ENCODE measurements around the gene STK38.
"Not testable (repeated sequence)": the region's sequence is repeated elsewhere in the genome, so short reads cannot be mapped to it uniquely, and the experiment has no call there.

Gene STK38

GRCh38 chr6:36517408-36517807, 29.9 kb downstream of the STK38 start:
- no peak for DNase-seq

- DNase-seq: no peak
Measured at GRCh38 chr6:36516988-36517387, 30.3 kb downstream of the STK38 start.

DNA sequence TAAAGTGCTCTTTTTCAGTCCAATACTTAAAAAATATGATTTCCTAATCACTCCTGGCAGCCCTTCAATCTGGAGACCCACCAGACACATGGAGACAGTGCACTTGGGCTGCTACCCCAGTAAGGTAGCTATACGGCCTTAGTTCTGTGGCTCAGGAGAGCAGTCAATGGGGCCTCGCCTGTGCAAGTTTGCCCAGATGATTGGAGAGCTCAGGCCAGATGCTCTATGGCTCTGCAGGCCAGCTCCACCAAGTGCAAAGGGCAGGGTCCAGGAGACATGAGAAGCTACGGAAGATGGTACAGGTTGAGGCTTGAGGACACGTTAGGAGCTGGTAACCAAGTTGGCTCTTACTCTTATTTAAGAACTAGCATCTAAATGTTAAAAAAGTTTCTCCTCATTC, 30.7 kb downstream of the STK38 start:
- no peak for DNase-seq

GRCh38 chr6:36515844-36516243, 31.4 kb downstream of the STK38 start:
- DNase-seq: no peak

DNA sequence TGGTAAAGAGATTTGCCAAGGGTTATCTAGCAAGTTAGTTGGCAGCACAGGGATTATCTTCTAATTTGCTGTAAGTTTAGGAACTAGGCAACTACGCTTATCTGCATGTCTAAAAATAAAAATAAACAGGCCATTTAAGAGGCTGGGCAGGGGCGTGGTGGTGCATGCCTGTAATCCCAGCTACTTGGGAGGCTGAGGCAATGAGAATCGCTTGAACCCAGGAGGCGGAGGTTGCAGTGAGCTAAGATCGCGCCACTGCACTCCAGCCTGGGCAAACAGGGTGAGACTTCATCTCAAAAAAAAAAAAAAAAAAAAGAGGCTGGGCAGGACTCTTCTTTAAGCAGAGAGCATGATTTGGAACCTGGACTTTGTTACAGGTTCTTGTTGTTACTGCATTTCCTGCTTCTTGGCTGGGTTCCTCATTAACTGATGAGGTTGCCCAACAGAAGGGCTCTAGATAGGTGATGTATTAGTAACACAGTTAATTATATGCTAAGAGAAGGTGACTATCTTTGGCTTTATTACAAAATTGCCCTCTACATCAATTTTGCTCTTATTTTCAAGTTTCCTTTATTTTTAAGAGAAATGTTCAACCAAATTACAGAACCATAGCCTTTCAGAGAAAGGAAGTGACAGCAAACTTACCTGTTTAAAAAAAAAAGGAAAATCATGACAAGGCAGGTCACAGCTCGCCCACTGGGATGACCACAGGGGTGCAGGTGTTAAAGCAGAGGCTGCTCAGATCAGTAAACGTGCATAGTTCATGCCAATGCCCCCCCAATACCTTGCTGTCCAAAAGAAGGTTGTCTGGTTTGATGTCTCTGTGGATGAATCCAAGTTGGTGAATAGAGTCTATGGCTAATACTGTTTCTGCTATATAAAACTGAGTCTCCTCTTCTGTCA, 32.5 kb downstream of the STK38 start:
- no peak for DNase-seq

DNA sequence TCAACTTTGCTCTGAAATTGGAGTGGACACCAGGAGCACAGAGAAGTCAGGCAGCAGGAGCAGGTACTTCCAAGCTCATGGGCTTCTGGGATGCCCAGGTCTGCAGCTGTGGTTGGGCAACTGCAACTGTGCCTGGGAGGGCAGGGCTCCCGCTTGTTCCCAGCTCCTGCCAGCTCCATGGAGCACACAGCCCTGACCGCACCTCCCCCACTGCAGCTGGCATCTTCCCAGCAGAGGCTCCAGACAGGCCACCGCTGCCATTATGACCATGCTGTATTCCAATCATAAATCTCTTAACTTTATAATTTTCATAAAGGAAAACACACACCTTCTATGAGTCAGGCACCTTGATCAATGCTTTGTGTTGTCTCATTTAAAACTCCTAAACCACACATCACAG, 36.9 kb downstream of the STK38 start:
- no peak for DNase-seq

GRCh38 chr6:36508532-36508931, 38.7 kb downstream of the STK38 start:
- DNase-seq: no peak

- DNase-seq: no peak
Measured at GRCh38 chr6:36506611-36507010, 40.7 kb downstream of the STK38 start.

- no peak for DNase-seq
Measured at GRCh38 chr6:36505744-36506534, 41.3 kb downstream of the STK38 start.

- DNase-seq: no peak
Measured at GRCh38 chr6:36504982-36505381, 42.3 kb downstream of the STK38 start.

- no peak for DNase-seq
Measured at GRCh38 chr6:36504181-36504580, 43.1 kb downstream of the STK38 start.

DNA sequence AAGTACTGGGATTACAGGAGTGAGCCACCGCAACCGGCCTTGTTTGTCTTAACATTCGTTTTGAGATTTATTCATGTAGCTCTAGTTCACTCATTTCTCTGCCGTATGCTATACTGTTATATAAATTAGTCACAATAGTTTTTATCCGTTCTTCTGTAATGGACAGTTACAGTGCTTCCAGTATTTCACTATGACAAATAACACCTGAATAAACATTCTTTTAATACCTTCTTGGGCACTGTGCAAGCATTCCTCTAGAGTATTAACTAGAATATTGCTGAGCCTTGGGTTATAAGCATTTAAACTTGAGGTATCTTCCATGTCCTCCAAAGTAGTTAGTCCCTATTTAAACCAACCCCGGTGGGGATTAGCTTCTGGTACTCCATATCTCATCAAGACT, 45.6 kb downstream of the STK38 start:
- DNase-seq: no peak

DNA sequence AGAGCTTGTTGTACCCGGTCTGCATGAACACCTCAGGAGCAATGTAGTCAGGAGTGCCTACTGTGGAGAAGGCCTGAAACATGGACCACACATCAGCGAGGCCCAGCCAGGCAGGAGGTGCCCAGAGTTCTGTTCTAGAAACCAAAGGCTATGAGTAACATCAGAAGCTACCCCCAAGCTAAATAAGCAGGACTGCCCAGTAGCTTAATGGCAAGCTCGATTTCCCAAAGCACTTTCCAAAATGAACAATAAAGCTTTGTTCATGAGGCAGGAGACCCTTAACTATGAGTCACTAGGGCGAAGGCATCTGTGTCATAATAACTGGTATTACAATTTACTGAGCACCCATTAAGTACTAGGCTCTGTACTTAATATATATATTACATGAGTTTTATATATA, 47.4 kb downstream of the STK38 start:
- DNase-seq: no peak

- no peak for DNase-seq
Measured at GRCh38 chr6:36495086-36495485, 52.2 kb downstream of the STK38 start.

- no peak for DNase-seq
Measured at GRCh38 chr6:36493859-36494258, 53.4 kb downstream of the STK38 start.

- no peak for DNase-seq
Measured at GRCh38 chr6:36493319-36493718, 54.0 kb downstream of the STK38 start.

- no peak for DNase-seq
Measured at GRCh38 chr6:36492621-36493020, 54.7 kb downstream of the STK38 start.

DNA sequence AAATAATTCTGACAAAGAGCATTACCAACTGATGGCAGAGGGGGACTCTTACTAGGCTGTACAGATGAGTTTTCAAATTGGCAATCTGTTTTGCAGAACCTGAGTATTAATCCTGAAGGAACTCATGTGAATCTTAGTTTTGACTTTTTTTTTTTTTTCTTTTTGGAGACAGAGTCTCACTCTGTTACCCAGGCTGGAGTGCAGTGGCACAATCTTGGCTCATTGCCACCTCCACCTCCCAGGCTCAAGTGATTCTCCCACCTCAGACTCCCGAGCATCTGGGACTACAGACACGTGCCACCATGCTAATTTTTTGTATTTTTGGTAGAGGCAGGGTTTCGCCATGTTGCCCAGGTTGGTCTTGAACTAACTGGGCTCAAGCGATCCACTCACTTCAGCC, 55.2 kb downstream of the STK38 start:
- no peak for DNase-seq

- DNase-seq: no peak
Measured at GRCh38 chr6:36491378-36491965, 55.8 kb downstream of the STK38 start.

GRCh38 chr6:36489426-36489825, 57.9 kb downstream of the STK38 start:
- DNase-seq: no peak

DNA sequence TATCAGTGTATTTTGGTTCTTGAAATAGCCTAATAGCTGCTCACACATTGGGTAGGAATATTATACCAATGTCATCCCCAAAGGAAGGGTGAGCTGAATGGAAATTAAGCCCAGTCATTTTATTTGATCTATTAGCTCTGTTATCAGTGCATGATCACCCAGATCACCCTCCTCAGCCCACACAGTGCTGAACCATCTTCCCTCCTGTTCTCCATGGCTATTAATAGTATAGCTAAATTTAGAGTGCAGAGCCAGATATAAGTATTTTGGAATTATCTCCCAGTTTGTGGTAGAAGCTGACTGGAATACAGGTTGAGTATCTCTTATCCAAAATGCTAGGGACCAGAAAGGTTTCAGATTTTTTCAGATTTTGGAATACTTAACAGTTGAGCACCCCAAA, 59.1 kb downstream of the STK38 start:
- no peak for DNase-seq

- DNase-seq: no peak
Measured at GRCh38 chr6:36487698-36488097, 59.6 kb downstream of the STK38 start.

DNA sequence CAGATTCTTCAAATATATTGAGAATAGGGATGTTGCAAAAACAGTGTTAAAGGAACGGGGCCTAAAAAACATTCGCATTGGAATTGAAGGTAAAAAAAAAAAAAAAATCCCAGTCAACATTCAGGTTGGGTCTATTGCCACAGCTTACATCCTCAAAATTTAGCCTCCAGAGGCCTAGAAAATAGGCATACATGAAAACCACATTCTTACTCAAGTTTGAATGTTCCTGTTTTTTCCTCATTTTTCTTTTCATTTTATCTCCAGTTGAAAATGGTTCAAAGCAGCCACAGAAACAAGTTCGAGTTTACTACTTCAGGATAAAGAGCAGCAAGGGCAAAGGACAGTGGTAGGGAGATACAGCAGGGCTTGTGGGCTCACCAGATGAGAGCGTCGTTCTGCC, 62.5 kb downstream of the STK38 start:
- no peak for DNase-seq

- DNase-seq: not testable (repeated sequence)
Measured at GRCh38 chr6:36483326-36483725, 64.0 kb downstream of the STK38 start.

Measured in NCI-H524 treated with DMSO at 0.1 percent for 48 hours (cell line).